ENCODE results near the gene SRSF12.
"Not testable (repeated sequence)": the region's sequence is repeated elsewhere in the genome, so short reads cannot be mapped to it uniquely, and the experiment has no call there.

Gene SRSF12

GRCh38 chr6:89069536-89070163 lies 48.2 kb downstream of the SRSF12 start:
- DNase-seq, result no peak

- no peak for DNase-seq
These were observed 49.2 kb downstream of the SRSF12 start for GRCh38 chr6:89068695-89069094.

GRCh38 chr6:89067796-89068195 lies 50.1 kb downstream of the SRSF12 start:
- DNase-seq, result no peak

- no peak for DNase-seq
These were observed 50.8 kb downstream of the SRSF12 start for GRCh38 chr6:89066940-89067646.

GRCh38 chr6:89066121-89066520 lies 51.8 kb downstream of the SRSF12 start:
- DNase-seq, result not testable (repeated sequence)

GRCh38 chr6:89064931-89065330 lies 52.9 kb downstream of the SRSF12 start:
- not testable (repeated sequence) for DNase-seq

GRCh38 chr6:89063881-89064280 lies 54.0 kb downstream of the SRSF12 start:
- no peak for DNase-seq

- no peak for DNase-seq
These were observed 58.6 kb downstream of the SRSF12 start for GRCh38 chr6:89059227-89059626.

GRCh38 chr6:89058627-89059026 lies 59.2 kb downstream of the SRSF12 start:
- no peak for DNase-seq

GRCh38 chr6:89057759-89058158 lies 60.1 kb downstream of the SRSF12 start:
- DNase-seq, result no peak

- DNase-seq, result no peak
These were observed 63.7 kb downstream of the SRSF12 start for GRCh38 chr6:89054208-89054607.

- no peak for DNase-seq
These were observed 66.2 kb downstream of the SRSF12 start for GRCh38 chr6:89051676-89052075.

- DNase-seq, result no peak
These were observed 67.2 kb downstream of the SRSF12 start for GRCh38 chr6:89050697-89051096.

GRCh38 chr6:89050155-89050554 lies 67.7 kb downstream of the SRSF12 start:
- DNase-seq, result no peak

GRCh38 chr6:89048985-89049384 lies 68.9 kb downstream of the SRSF12 start:
- no peak for DNase-seq

GRCh38 chr6:89048288-89048923 lies 69.5 kb downstream of the SRSF12 start:
- no peak for DNase-seq

GRCh38 chr6:89047473-89047872 lies 70.4 kb downstream of the SRSF12 start:
- no peak for DNase-seq

Data from NCI-H1092 treated with DMSO at 0.1 percent for 48 hours (cell line).